Retinal pigment epithelial cell (primary cell): ENCODE results near the gene CSNK1E.

Source experiments
- DNase-seq: peaks from one replicate; pipeline ENCODE4 v3.0.0-alpha.2; 2010; ENCODE audit warnings: low read depth
- H3K4me3 ChIP-seq: 2 replicates; pipeline ENCODE4 v1.5.1; 2011; ENCODE audit warnings: mild to moderate bottlenecking, low read length, control low read depth, moderate library complexity
- TF ChIP-seq, protein P1 (sequence below): conservative IDR thresholded peaks from 2 replicates; pipeline ENCODE4 v1.5.1; 2011; ENCODE audit warnings: low read depth, low read length, control low read depth, inconsistent platforms

CSNK1E gene

DNA sequence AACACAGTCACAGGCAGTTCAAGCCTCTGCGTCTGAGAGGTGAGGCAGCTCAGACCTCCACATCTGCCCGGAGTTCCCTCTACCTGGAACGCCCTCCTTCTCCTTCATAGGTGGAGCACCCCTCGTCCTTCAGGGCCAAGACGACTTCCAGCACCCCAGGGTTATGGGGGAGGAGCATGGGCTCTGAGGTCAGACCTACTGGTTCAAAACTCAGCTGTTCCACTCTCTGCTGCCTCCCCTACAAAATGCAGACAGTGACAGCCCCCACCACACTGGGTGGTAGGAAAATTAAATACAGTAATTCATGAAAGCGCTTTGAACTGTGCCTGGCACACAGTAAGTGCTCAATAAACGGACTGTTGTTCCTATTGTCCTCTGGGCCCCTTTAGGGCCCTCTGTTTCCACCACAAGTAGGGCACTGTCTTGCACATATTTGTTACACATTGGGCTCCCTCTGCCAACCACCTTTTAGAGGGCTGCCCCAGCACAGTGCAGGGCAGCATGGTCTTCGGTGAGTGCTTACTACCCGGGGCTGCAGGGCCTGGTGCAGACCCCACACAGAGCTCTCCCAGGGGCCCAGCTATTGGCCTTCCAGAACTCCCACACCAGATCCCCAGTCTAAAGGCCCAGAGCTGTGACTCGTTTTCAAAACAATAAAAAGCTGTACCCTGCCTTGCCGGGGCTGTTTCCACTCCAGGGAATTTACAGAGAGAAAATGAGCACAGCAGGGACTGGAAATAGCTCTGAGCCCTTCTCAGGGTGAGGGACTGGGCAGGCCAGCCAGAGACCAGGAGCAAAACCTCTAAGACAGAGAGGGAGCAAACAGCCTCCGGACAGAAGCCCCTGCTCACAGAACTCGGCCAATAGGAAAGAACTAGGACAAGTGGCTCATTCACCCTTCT lies 46.9 kb downstream of the CSNK1E start:
- DNase-seq = no peak
- peak overlapping the region; percentile 25 for H3K4me3 ChIP-seq
- TF ChIP-seq, protein P1, sequence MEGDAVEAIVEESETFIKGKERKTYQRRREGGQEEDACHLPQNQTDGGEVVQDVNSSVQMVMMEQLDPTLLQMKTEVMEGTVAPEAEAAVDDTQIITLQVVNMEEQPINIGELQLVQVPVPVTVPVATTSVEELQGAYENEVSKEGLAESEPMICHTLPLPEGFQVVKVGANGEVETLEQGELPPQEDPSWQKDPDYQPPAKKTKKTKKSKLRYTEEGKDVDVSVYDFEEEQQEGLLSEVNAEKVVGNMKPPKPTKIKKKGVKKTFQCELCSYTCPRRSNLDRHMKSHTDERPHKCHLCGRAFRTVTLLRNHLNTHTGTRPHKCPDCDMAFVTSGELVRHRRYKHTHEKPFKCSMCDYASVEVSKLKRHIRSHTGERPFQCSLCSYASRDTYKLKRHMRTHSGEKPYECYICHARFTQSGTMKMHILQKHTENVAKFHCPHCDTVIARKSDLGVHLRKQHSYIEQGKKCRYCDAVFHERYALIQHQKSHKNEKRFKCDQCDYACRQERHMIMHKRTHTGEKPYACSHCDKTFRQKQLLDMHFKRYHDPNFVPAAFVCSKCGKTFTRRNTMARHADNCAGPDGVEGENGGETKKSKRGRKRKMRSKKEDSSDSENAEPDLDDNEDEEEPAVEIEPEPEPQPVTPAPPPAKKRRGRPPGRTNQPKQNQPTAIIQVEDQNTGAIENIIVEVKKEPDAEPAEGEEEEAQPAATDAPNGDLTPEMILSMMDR = no peak

DNA sequence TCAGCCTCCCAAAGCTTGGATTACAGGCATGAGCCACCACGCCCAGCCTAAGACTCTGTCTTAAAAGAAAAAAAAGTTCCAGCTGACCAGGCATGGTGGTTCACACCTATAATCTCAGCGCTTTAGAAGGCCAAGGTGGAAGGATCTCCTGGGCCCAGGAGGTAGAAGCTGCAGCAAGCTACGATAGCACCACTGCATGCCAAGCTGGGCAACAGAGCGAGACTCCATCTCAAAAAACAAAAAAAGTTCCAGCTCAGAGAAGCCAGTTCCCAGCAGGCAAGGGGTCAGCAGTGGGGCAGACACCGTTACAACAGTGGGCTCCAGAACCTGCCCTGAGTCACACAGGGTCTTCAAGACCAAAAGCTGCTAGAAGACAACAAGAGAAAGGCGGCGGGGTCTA lies 47.8 kb downstream of the CSNK1E start:
- TF ChIP-seq, protein P1 = no peak
- DNase-seq = no peak

DNA sequence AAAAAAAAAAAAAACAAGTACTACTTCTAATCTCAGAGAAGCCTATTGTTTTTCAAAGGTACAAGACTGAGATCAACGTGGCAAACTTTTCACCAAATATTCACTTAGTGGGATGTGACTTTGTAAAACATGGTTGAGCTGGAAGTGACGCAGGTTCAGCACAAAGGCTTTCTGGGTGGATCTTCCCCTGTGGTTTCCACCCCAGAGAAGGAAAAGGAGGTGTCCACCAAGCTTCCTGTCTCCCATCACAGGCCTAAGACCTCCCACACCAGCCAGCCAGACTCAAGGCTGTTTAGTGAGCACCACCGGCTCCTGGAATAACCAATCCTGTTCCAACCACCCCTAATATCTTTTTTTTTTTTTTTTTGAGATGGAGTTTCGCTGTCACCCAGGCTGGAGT lies 50.1 kb downstream of the CSNK1E start:
- TF ChIP-seq, protein P1 = no peak
- H3K4me3 ChIP-seq = no peak overlapping the region
- DNase-seq = no peak

More for the DNA sequence above, 47.8 kb downstream of the CSNK1E start:
- no peak overlapping the region for H3K4me3 ChIP-seq

DNA sequence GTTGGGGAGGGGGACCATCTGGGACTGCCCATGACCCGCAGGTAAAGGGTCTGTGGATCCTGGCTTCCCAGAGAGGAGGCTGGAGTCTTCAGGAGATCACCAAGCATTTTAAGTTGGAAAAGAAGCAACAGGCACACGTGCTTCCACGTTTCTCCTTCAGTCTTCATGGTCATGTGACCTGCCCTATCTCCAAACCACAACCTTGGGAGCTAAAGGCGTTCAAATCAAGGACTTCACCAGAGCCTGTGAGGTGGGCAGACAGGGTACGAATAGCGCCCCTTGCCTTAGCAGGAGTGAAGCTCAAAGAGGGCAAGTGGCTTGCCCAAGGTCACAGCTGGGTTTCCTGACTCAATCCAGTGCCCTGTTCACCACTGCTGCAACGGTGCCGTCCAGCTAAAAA lies 51.1 kb downstream of the CSNK1E start:
- TF ChIP-seq, protein P1 = no peak
- no peak for DNase-seq
- no peak overlapping the region for H3K4me3 ChIP-seq

DNA sequence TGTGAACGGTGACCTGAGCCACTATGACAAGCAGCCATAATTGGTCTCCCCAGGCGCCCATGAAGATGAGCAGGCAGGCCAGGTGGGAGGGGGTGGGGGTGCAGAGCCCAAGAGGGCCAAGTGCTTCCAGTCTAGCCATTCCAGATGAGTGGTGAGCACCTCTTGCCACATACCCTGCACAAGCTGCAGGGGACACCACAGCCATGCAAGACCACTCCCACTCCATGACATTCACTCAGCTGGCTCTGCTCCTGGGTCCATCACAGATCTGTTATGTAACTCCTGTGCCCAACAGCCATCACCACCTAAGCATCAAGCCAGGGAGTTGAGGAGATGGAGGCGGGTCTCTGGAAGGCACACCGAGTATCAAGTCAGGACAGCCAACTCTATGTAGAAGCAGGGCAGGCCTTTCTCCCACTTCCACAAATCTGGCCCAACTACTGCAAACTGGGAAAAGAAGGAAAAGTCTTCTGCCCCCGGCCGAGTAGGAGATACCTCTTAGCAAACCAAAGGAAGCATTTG lies 52.9 kb downstream of the CSNK1E start:
- no peak overlapping the region for H3K4me3 ChIP-seq
- TF ChIP-seq, protein P1 = no peak
- DNase-seq = no peak

DNA sequence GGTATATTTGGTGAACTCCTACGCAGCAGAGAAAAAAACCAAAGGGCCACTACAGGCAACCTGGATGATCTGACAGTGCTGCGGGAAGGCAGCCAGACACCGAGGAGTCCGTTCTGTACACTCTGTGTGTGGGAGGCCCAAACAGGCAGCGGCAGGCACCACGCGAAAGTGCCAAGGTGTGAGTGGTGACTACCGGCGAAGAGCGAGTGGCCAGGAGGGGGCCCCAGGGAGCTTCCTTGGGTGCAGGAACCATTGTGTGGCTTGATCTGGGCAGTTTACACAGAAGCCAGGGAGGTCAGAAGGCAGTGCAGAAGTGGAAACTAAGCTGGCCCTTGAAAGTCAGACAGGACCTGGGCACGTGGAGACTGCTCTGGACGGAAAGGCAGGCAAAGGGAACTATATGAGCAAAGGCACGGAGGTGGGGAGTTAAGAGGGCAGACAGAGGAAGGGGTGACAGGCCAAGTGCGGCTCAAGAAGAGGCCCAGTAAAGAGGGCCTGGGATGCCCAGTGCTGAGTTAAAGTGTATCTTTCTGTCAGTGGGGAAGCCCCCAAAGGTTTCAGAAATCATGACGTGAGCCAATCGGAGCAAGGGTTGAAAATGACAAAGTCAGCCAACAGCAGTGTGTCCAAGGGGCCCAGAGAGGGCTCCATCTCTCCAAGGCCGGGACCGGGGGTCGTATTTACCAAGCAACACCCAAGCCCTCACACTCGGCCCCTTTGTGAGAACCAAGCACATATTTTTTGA lies 55.0 kb downstream of the CSNK1E start:
- DNase-seq = no peak
- TF ChIP-seq, protein P1 = peak; percentile 77
- no peak overlapping the region for H3K4me3 ChIP-seq
